HL-60 (cell line): ENCODE measurements around the gene EYS.

ENCODE experiments used
- DNase-seq, 2 experiments: peaks; one replicate each; pipeline ENCODE4 v3.0.0-alpha.2; 2010 to 2020; ENCODE audit warnings: low read depth in 1 of 2, low spot score in 1 of 2
- H3K27ac ChIP-seq: fragments of 250-450 bp; sonication (Bioruptor Pico); replicated peaks from 2 replicates; pipeline ENCODE4 v1.5.1; 2020; ENCODE audit warnings: mild to moderate bottlenecking, moderate library complexity
- H3K27me3 ChIP-seq: fragments of 250-450 bp; sonication (Bioruptor Pico); 2 replicates; pipeline ENCODE4 v1.5.1; 2021; ENCODE audit warnings: mild to moderate bottlenecking, moderate library complexity; ENCODE audit not compliant: insufficient read depth, poor library complexity, severe bottlenecking
- H3K4me3 ChIP-seq: replicated peaks from 2 replicates; pipeline ENCODE4 v1.5.1; 2011; ENCODE audit warnings: mild to moderate bottlenecking, control low read depth, low read length; ENCODE audit not compliant: insufficient read depth
- GABPA ChIP-seq: IDR thresholded peaks from 2 replicates; pipeline ENCODE4 v1.6.1; 2012; ENCODE audit warnings: low read depth
- POLR2AphosphoS5 ChIP-seq: IDR thresholded peaks from 2 replicates; pipeline ENCODE4 v1.6.1; 2012; ENCODE audit warnings: low read depth
- SPI1 ChIP-seq: IDR thresholded peaks from 2 replicates; pipeline ENCODE4 v1.6.1; 2012; ENCODE audit warnings: low read depth, mild to moderate bottlenecking, borderline replicate concordance
- TF ChIP-seq, protein P1 (sequence below): IDR thresholded peaks from 2 replicates; pipeline ENCODE4 v1.6.1; 2012; ENCODE audit warnings: low read depth; ENCODE audit not compliant: insufficient replicate concordance
- TF ChIP-seq, protein P2 (sequence below): IDR thresholded peaks from one replicate; pipeline ENCODE4 v1.5.1; 2011; ENCODE audit warnings: low read length, control low read depth, inconsistent platforms; ENCODE audit not compliant: insufficient read depth

EYS gene

GRCh38 chr6:65098349-65098748 lies 608.7 kb downstream of the EYS start:
- H3K27ac ChIP-seq: no peak overlapping the region
- TF ChIP-seq, protein P1, sequence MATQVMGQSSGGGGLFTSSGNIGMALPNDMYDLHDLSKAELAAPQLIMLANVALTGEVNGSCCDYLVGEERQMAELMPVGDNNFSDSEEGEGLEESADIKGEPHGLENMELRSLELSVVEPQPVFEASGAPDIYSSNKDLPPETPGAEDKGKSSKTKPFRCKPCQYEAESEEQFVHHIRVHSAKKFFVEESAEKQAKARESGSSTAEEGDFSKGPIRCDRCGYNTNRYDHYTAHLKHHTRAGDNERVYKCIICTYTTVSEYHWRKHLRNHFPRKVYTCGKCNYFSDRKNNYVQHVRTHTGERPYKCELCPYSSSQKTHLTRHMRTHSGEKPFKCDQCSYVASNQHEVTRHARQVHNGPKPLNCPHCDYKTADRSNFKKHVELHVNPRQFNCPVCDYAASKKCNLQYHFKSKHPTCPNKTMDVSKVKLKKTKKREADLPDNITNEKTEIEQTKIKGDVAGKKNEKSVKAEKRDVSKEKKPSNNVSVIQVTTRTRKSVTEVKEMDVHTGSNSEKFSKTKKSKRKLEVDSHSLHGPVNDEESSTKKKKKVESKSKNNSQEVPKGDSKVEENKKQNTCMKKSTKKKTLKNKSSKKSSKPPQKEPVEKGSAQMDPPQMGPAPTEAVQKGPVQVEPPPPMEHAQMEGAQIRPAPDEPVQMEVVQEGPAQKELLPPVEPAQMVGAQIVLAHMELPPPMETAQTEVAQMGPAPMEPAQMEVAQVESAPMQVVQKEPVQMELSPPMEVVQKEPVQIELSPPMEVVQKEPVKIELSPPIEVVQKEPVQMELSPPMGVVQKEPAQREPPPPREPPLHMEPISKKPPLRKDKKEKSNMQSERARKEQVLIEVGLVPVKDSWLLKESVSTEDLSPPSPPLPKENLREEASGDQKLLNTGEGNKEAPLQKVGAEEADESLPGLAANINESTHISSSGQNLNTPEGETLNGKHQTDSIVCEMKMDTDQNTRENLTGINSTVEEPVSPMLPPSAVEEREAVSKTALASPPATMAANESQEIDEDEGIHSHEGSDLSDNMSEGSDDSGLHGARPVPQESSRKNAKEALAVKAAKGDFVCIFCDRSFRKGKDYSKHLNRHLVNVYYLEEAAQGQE: no peak
- TF ChIP-seq GABPA: no peak
- TF ChIP-seq, protein P2, sequence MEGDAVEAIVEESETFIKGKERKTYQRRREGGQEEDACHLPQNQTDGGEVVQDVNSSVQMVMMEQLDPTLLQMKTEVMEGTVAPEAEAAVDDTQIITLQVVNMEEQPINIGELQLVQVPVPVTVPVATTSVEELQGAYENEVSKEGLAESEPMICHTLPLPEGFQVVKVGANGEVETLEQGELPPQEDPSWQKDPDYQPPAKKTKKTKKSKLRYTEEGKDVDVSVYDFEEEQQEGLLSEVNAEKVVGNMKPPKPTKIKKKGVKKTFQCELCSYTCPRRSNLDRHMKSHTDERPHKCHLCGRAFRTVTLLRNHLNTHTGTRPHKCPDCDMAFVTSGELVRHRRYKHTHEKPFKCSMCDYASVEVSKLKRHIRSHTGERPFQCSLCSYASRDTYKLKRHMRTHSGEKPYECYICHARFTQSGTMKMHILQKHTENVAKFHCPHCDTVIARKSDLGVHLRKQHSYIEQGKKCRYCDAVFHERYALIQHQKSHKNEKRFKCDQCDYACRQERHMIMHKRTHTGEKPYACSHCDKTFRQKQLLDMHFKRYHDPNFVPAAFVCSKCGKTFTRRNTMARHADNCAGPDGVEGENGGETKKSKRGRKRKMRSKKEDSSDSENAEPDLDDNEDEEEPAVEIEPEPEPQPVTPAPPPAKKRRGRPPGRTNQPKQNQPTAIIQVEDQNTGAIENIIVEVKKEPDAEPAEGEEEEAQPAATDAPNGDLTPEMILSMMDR: no peak
- no peak for TF ChIP-seq SPI1
- no peak for TF ChIP-seq POLR2AphosphoS5
- no peak overlapping the region for H3K4me3 ChIP-seq
- DNase-seq: no peak
- no peaks in the 10 kb centered on the region for H3K27me3 ChIP-seq

DNA sequence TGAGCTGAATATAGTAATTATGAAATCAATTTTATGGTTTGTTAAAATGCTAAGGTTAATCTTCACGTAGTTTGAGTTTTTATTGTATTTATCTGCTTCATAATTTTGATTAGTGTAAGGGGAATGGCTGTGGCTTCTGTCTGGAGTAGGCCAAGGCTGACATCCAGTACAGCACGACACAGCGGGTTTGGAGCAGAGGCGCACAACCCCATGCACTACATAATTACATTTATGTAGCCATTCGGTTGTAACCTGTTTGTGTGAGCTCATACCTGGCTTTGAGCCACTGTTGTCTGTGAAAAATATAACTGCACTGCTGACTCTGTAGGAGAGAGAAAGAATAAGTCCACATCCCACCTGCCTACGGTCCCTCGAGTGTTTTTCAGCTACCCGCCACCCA lies 615.5 kb downstream of the EYS start:
- Histone ChIP-seq H3K27me3 (no peaks in the 10 kb centered on the region), H3K27ac (no peak overlapping the region), H3K4me3 (no peak overlapping the region)
- TF ChIP-seq, protein P2: no peak
- TF ChIP-seq SPI1 (no peak), GABPA (no peak), POLR2AphosphoS5 (no peak)
- TF ChIP-seq, protein P1: no peak
- no peak for DNase-seq

GRCh38 chr6:65088575-65088974 lies 618.5 kb downstream of the EYS start:
- no peak overlapping the region for H3K27ac ChIP-seq
- no peak overlapping the region for H3K4me3 ChIP-seq
- TF ChIP-seq, protein P1: no peak
- TF ChIP-seq GABPA (no peak), POLR2AphosphoS5 (no peak)
- H3K27me3 ChIP-seq: no peaks in the 10 kb centered on the region
- no peak for DNase-seq
